ENCODE measurements around the gene TIAM2.

DNA sequence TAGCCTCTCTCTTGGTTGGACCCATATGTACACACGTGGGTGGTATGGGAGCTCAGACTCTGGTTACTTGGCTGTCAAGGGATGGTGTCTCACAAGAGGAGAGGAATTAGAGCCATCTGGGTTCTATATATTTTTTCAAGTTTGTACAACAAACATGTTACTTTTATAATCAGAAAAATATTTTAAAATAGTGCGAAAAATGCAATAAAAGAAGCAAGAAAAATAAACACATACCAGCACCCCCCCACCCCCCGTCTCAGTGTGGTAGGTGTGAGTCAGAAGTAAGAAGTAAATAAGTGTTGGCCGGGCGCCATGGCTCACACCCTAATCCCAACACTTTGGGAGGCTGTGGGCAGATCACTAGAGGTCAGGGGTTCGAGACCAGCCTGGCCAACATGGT, 2.1 kb upstream of the TIAM2 start:
- TF ChIP-seq, protein P1, sequence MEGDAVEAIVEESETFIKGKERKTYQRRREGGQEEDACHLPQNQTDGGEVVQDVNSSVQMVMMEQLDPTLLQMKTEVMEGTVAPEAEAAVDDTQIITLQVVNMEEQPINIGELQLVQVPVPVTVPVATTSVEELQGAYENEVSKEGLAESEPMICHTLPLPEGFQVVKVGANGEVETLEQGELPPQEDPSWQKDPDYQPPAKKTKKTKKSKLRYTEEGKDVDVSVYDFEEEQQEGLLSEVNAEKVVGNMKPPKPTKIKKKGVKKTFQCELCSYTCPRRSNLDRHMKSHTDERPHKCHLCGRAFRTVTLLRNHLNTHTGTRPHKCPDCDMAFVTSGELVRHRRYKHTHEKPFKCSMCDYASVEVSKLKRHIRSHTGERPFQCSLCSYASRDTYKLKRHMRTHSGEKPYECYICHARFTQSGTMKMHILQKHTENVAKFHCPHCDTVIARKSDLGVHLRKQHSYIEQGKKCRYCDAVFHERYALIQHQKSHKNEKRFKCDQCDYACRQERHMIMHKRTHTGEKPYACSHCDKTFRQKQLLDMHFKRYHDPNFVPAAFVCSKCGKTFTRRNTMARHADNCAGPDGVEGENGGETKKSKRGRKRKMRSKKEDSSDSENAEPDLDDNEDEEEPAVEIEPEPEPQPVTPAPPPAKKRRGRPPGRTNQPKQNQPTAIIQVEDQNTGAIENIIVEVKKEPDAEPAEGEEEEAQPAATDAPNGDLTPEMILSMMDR (IDR thresholded peaks at IDR 0.05; ENCODE audit: borderline replicate concordance, extremely low read depth, low read length, poor library complexity, severe bottlenecking), result no peak
- no peak for TF ChIP-seq EZH2 (IDR thresholded peaks at IDR 0.05; ENCODE audit: borderline replicate concordance, low read depth, low read length, severe bottlenecking)

All from DND-41 (cell line).